Esophagus muscularis mucosa (tissue), 4 donors: ENCODE measurements around the gene TRIM8. TPM values are rescaled to one million over a fixed set of nuclear protein-coding genes. Genes with fewer than 3 reads are reported as not detected.

ENCODE experiments used
- DNase-seq: peaks from one replicate; pipeline ENCODE4 v3.0.0-alpha.2; 2017; ENCODE audit errors: extremely low spot score
- H3K27ac ChIP-seq, 4 donors: fragments of 200-600 bp; sonication (generic); replicated peaks in 1 of 4; 1 replicate in 3 of 4; 2 replicates in 1 of 4; pipeline ENCODE4 v1.5.1; 2016 to 2019; ENCODE audit warnings: mild to moderate bottlenecking in 1 of 4
- H3K27me3 ChIP-seq, 4 donors: fragments of 200-600 bp; sonication (generic); one replicate each; pipeline versions ENCODE4 v1.5.1 to v1.6.0; 2016 to 2019
- H3K36me3 ChIP-seq, 4 donors: fragments of 200-600 bp; sonication (generic); one replicate each; pipeline ENCODE4 v1.5.1; 2016 to 2019
- H3K4me1 ChIP-seq, 4 donors: fragments of 200-600 bp; sonication (generic); one replicate each; pipeline ENCODE4 v1.5.1; 2016 to 2019
- H3K4me3 ChIP-seq, 4 donors: fragments of 200-600 bp; sonication (generic); 1 replicate in 2 of 4; 2 replicates in 2 of 4; pipeline ENCODE4 v1.5.1; 2016 to 2019; ENCODE audit warnings: mild to moderate bottlenecking in 4 of 4, moderate library complexity in 1 of 4
- H3K9me3 ChIP-seq, 4 donors: fragments of 200-600 bp; sonication (generic); 1 replicate in 3 of 4; 2 replicates in 1 of 4; pipeline ENCODE4 v1.5.1; 2016 to 2019
- CTCF ChIP-seq, 3 experiments: fragments of 200-600 bp in 2 of 3; fragments of 450-650 bp in 1 of 3; sonication (generic) in 2 of 3; IDR thresholded peaks; one replicate each; pipeline ENCODE4 v1.5.1; 2017 to 2019; ENCODE audit warnings: antibody characterized with exemption in 3 of 3, mild to moderate bottlenecking in 2 of 3, moderate library complexity in 1 of 3
- EP300 ChIP-seq: sonication (generic); formaldehyde crosslinking; IDR thresholded peaks from one replicate; pipeline ENCODE4 v1.6.1; 2017; ENCODE audit warnings: antibody characterized with exemption
- POLR2A ChIP-seq: fragments of 450-650 bp; IDR thresholded peaks from one replicate; pipeline ENCODE4 v1.6.1; 2017; ENCODE audit warnings: antibody characterized with exemption, moderate library complexity, mild to moderate bottlenecking, low read depth
- POLR2AphosphoS5 ChIP-seq, 2 donors: sonication (generic); formaldehyde crosslinking; IDR thresholded peaks; one replicate each; pipeline ENCODE4 v1.6.1; 2017; ENCODE audit warnings: antibody characterized with exemption in 2 of 2
- WGBS: methylation state at CpG from one replicate; pipeline ENCODE4 v1.1.5; 2018; 5-methylcytosine and 5-hydroxymethylcytosine counted together
- intact Hi-C: fragments of 100-400 bp; cut with DNase I; formaldehyde crosslinking; loops from one replicate; pipeline ENCODE4 v1.15.1; 2023
- total RNA-seq, 4 donors: library from RNA; depleted of rRNA; stranded (reverse); fragments of >200 nt; gene quantifications; one replicate each; pipeline versions ENCODE4 v1.1.0 to v1.2.1, GENCODE V29; 2016

The TRIM8 gene
- total RNA-seq, 4 donors from 2014 or later = 103 to 170 (median 159) TPM

DNA sequence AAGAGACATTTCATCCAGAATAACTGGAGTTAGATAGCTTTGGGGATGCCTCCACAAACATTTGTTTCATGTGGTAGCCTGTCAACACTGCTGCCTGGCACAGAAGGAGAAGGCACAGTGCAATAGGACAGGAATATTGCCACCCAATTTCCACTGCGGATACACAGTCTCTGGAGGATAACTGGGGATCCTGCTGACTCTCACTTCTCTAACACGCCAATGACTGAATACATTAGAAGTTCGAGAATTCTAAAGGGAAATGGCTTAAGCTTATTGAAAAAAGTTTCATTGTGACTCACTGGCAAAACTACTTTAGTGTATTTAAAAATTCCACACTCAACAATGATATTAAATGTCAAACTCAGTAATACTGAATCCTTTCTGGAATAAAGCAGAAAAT is 57.0 kb downstream of the TRIM8 start:
- Histone ChIP-seq H3K27me3 (no peaks in the 10 kb centered on the region), H3K9me3 (no peaks in the 10 kb centered on the region), H3K36me3 (peaks cover 10 to 47% (median 26%) of the 10 kb centered on the region in 4 donors), H3K4me1 (no peaks in the 10 kb centered on the region), H3K27ac (no peak overlapping the region), H3K4me3 (no peak overlapping the region)
- no peak for TF ChIP-seq POLR2AphosphoS5 (IDR thresholded peaks at IDR 0.05)
- TF ChIP-seq EP300 = no peak
- intact Hi-C loops = no loop called here
- WGBS = 89% methylated on average over 3 of the region's 3 CpGs
- no peak for DNase-seq

GRCh38 chr10:102701796-102702195 is 57.5 kb downstream of the TRIM8 start:
- H3K4me1 ChIP-seq = no peaks in the 10 kb centered on the region
- no peak for DNase-seq

GRCh38 chr10:102702742-102703141 is 58.5 kb downstream of the TRIM8 start:
- Histone ChIP-seq H3K4me1 (no peaks in the 10 kb centered on the region), H3K36me3 (peaks cover 9 to 33% (median 15%) of the 10 kb centered on the region in 4 donors), H3K27ac (no peak overlapping the region), H3K9me3 (no peaks in the 10 kb centered on the region), H3K4me3 (no peak overlapping the region), H3K27me3 (no peaks in the 10 kb centered on the region)
- no peak for DNase-seq
- 78% methylated on average over 2 of the region's 2 CpGs for WGBS
- intact Hi-C loops = no loop called here
- TF ChIP-seq POLR2AphosphoS5 (IDR thresholded peaks at IDR 0.05) (no peak), EP300 (no peak), POLR2A (no peak), CTCF (IDR thresholded peaks at IDR 0.05) (no peak)

More at GRCh38 chr10:102701796-102702195, 57.5 kb downstream of the TRIM8 start:
- TF ChIP-seq EP300 (no peak), POLR2AphosphoS5 (IDR thresholded peaks at IDR 0.05) (no peak), POLR2A (no peak), CTCF (IDR thresholded peaks at IDR 0.05) (no peak)
- Histone ChIP-seq H3K4me3 (no peak overlapping the region), H3K9me3 (no peaks in the 10 kb centered on the region), H3K27ac (no peak overlapping the region), H3K27me3 (no peaks in the 10 kb centered on the region), H3K36me3 (peaks cover 10 to 42% (median 21%) of the 10 kb centered on the region in 4 donors)
- WGBS = 99% methylated on average over 3 of the region's 3 CpGs
- intact Hi-C loops = no loop called here

DNA sequence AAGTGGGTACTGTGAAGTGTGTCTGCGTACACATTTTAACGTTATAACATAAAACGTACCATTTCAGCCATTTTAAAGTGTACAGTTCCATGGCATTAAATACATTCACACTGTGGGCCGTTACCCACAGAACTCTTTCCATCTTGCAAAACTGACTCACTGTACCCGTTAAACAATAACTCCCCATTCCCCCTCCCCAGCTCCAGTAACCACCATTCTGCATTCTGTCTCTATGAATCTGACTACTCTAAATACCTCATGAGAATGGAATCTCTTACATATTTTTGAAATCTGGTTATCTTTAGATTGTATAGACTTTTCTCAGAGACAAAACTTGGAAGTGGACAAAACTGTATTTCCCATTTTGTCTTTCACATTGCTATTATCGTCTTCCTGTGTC is 60.6 kb downstream of the TRIM8 start:
- intact Hi-C loops = no loop called here
- WGBS = 81% methylated on average over 6 of the region's 6 CpGs
- TF ChIP-seq POLR2A = no peak
- H3K27ac ChIP-seq = no peak overlapping the region
- no peaks in the 10 kb centered on the region for H3K9me3 ChIP-seq
- peaks cover 0 to 1% (median 0%) of the 10 kb centered on the region in 4 donors for H3K4me1 ChIP-seq
- H3K36me3 ChIP-seq = peaks cover 0 to 16% (median 0%) of the 10 kb centered on the region in 4 donors
- DNase-seq = no peak
- no peak overlapping the region for H3K4me3 ChIP-seq
- no peaks in the 10 kb centered on the region for H3K27me3 ChIP-seq

GRCh38 chr10:102705531-102705930 is 61.3 kb downstream of the TRIM8 start:
- TF ChIP-seq EP300 (no peak), CTCF (IDR thresholded peaks at IDR 0.05) (no peak), POLR2AphosphoS5 (IDR thresholded peaks at IDR 0.05) (no peak), POLR2A (no peak)
- no peaks in the 10 kb centered on the region for H3K27me3 ChIP-seq
- no peak overlapping the region for H3K4me3 ChIP-seq
- intact Hi-C loops = no loop called here
- H3K36me3 ChIP-seq = peaks cover 0 to 15% (median 0%) of the 10 kb centered on the region in 4 donors
- DNase-seq = no peak
- WGBS = 76% methylated on average over 2 of the region's 2 CpGs
- peaks cover 0 to 8% (median 3%) of the 10 kb centered on the region in 4 donors for H3K4me1 ChIP-seq
- H3K27ac ChIP-seq = no peak overlapping the region
- H3K9me3 ChIP-seq = no peaks in the 10 kb centered on the region

Other genes starting within 250 kb of the TRIM8 start
- 10 to 100 TPM; 18.7 to 47.0 (median 41.2) TPM for gene NFKB2, start 248.8 kb upstream of the TRIM8 start, total RNA-seq
- 100 to 1,000 TPM in 2 of 4 donors, 10 to 100 TPM in 2; 88.0 to 268 (median 108) TPM for gene PSD, start 225.7 kb upstream of the TRIM8 start, total RNA-seq
- gene FBXL15, start 223.6 kb upstream of the TRIM8 start, total RNA-seq = 10 to 100 TPM; 19.5 to 45.9 (median 29.0) TPM
- 10 to 100 TPM; 61.0 to 92.7 (median 71.2) TPM for gene CUEDC2, start 211.9 kb upstream of the TRIM8 start, total RNA-seq
- gene C10orf95, start 192.9 kb upstream of the TRIM8 start, total RNA-seq = 1 to 10 TPM in 1 of 4 donors, not detected in 3; 1.0 TPM
- gene ACTR1A, start 141.8 kb upstream of the TRIM8 start, total RNA-seq = 100 to 1,000 TPM; 164 to 283 (median 229) TPM
- gene SUFU, start 140.5 kb upstream of the TRIM8 start, total RNA-seq = 10 to 100 TPM in 2 of 4 donors, 1 to 10 TPM in 2; 5.0 to 11.7 (median 10.1) TPM
- gene ARL3, start 69.9 kb downstream of the TRIM8 start, total RNA-seq = 1 to 10 TPM; 7.9 to 9.8 (median 8.4) TPM
- gene SFXN2, start 70.2 kb downstream of the TRIM8 start, total RNA-seq = 1 to 10 TPM; 1.2 to 4.0 (median 2.9) TPM
- gene WBP1L, start 99.5 kb downstream of the TRIM8 start, total RNA-seq = 100 to 1,000 TPM in 2 of 4 donors, 10 to 100 TPM in 2; 88.5 to 147 (median 112) TPM
- gene CYP17A1, start 192.9 kb downstream of the TRIM8 start, total RNA-seq = not detected
- gene BORCS7, start 209.8 kb downstream of the TRIM8 start, total RNA-seq = 10 to 100 TPM; 23.1 to 57.3 (median 36.1) TPM
- 1 to 10 TPM; 5.1 to 9.3 (median 6.8) TPM for gene AS3MT, start 225.0 kb downstream of the TRIM8 start, total RNA-seq